Limb (tissue), 2 donors: ENCODE results near the gene KIRREL3.

ENCODE experiments used
- DNase-seq, 2 donors: peaks; one replicate each; pipeline ENCODE4 v3.0.0-alpha.2; 2016; ENCODE audit errors: extremely low spot score in 2 of 2

The KIRREL3 gene

DNA sequence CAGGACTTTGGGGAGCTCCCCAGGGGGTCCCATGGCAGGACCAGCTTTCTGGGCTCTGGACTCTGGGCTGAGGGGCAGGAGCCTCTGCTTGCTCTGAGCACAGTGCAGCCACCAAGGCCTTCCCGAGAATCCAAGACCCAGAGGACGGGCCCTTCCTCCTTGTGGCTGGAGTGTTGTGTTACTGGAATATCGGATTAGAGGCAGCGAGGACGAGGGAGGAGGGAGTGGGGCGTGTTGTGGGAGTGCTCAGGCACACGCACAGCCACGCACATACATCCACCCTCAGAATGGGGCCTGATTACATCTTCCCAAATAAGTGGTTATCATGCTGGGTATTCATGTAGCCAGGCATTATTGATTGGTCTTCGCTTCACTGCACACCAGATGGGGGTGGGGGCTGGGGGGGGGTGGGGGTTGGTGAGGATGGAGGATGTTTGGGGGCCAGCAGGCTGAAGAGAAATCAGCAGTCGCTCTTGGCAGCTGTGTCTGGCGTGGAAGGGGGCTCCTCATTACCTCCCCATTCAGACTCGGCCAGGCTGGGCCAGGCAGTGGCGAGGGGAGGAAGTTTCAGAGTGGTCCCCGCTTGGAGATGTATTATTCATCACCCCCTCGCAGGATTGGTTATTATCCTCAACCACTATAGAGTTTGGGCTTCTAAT is 524.2 kb downstream of the KIRREL3 start:
- no peak for DNase-seq

DNA sequence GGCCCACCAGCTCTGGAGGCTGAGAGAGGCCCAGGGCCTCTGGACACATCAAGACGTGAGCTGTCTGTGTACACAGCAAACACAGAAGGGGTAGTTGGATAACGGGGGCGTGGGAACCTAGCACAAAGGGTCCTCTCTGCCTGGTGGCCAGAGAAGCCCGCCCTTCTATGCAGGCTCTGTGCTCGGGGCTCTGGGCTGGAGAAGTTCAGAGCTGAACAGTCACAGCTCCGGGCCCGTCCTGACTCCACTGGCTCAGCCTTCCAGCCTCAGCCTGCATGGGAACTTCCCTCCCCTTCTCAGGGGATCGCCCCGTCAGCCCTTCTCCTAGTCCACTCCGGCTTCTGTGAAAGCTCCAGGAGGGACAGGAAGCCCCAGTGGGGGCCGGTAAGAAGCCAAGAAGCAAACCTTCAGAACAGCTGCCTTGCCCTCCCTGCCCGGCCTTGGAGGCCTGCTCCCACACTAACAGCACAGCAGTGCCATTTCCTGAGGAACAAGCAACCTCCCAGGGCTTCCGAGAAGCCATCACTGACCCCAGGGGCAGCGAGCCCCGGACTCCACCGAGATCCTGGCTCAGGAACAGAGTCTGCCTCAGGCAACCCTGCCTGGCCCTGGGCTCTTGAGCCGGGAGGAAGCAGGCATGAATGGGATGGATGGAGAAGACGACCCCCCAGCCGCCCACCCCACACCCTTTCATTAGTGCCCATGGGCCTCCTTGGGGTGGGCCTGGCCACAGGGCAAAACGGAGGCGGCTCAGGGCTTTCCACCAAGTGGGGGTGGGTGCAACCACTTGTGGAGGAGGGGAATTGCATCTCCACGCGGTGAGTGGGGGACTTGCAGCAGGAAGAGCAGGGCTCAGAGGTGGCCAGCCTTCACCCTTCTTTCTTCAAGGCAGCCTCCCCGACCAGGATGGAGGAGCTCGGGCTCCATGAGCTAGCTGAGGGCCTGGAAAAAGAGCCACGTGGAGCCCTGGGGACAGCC is 525.3 kb downstream of the KIRREL3 start:
- no peak for DNase-seq

DNA sequence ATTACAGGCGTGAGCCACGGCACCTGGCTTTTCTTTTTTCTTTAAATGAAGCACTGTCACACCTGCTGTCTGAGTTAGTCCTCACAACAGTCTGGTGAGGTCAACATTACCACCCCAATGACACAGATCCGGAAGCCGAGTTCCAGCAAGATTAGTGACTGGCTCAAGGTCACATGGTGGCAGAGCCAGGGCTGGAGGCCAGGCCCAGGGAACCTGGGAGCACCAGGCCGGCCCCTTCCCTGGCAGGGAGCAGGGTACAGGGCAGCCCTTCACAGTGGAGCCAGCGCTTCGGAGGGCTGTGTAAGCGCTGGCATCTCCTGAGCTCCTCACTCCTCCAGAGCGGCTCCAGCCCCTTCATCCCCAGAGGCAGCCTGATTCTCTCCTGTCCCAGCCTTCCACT is 526.4 kb downstream of the KIRREL3 start:
- no peak for DNase-seq

DNA sequence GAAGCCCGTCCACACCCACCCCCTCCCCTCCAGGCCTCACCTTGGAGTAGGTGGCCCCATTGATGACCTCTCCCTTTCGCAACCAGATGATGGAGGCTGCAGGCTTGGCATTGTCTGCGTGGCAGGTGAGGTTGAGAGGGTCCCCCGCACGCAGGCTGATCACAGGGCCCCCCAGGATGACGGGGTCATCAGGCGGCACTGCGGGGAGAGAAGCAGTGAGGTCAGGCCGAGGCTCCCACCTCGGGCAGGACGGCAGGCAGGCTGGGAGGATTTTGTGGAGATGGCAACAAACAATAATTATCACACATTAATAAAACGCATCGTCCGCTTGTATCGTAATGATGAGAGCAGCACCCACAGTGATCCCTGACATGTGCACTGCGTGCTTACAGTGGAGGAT is 527.3 kb downstream of the KIRREL3 start:
- no peak for DNase-seq

DNA sequence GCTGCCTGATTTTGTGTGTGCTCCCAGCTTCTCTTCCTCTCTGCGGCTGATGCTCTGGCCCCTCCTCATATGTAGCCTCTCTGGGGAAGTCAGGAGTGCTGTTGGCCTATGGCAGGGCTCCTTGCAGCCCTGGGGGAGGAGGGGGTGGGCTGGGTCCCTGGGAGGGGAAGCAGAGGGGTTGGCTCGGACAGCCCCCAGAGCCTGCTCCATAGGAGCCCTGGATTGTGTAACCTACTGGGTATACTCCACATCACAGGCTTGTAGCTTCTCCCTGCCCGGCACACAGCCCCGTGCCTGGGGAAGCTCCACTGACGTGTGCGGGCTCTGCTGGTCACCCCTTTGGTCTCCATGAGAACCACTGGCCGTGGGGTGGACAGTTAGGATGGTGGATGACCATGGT is 531.3 kb downstream of the KIRREL3 start:
- DNase-seq: no peak

DNA sequence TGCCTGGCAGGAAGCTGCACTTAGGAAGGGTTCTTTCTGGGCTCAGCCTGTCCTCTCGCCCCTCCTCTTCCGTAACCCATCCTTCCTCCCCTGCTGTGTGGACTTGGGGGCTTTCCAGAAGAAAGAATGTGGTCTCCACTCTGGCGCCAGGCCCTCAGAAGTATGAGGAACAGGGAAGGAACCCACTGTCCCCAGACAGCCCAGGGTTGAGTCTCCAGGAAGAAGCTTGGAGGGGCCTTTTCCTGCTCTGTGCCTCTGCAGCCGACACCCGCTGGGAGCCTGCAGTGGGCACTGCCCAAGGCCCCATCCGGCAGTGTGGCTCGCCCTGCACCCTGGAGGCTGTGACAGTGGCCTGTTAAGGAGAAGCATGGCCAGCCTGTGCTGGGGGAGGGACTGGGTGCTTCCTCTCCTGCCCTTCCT is 532.5 kb downstream of the KIRREL3 start:
- no peak for DNase-seq

DNA sequence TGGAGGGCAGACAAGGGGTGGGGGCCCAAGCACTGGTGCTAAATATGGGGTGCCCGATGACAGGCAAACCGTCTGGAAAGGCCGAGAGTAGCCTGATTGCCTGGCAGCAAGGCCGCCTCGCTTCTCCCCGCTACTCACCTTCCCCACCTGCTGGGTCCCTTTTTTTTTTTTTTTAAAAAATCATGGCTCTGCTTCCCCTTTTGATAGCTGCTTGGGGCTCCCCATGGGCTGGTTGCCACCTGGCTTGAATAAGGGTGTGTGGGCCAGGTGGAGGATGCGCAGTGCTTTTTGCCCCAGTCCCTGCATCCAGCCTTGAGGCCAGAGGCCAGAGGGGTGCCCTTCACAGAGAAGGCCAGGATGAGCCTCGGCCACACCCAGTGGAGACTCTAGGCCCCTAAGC is 533.1 kb downstream of the KIRREL3 start:
- no peak for DNase-seq

DNA sequence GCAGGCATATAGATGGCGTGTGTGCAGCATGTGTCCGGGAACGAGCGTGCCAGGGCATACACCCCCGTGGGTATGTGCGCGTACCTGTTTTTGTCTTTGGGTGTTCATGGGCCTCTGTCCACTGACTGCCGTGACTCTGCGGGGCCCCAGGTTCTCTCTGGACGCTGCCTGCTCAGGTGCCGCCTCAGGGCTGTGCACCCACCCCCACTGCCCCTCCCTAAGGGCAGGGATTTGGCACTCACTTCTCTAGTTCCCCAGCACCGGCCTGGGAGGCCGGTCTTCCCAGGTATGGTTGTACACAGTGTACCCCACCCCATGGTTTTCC is 533.6 kb downstream of the KIRREL3 start:
- DNase-seq: no peak

DNA sequence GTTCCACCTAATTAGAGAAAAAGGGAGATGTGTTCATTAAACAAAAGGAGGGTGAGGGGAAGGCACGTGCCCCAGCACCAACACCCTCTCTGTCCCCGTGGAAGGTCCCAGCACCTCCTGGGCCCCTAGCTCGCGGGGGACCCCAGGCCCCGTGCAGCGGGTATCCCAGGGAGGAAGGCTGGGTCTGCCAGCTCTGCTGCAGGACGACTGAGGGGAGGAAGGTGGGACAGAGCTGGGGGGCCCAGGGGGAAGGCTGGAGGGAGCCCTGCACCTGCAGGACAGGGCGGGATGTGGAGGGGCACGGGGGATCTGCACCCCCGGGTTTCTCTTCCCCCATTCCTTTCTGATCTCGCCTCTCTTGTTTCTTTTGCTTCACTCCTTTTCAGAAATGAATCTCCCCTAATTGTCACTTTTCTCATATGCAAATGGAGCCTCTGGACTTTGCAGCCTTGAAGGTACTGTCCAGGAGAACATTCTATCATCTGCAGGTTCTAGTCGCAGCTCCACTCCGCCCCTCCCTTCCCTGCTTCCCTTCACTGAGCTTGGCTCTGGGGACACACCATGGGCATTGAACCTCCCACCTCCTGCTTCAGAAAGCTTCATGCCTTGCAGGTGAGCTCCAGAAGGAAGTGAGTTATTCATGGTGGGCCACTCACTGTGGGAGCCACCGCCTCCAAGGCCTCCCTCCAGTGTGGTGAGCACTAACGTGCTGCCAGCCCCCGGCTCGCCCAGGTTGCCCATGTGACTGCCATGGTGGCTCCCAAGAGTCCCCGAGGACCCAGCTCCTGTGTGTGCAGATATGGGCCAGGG is 534.1 kb downstream of the KIRREL3 start:
- DNase-seq: no peak

DNA sequence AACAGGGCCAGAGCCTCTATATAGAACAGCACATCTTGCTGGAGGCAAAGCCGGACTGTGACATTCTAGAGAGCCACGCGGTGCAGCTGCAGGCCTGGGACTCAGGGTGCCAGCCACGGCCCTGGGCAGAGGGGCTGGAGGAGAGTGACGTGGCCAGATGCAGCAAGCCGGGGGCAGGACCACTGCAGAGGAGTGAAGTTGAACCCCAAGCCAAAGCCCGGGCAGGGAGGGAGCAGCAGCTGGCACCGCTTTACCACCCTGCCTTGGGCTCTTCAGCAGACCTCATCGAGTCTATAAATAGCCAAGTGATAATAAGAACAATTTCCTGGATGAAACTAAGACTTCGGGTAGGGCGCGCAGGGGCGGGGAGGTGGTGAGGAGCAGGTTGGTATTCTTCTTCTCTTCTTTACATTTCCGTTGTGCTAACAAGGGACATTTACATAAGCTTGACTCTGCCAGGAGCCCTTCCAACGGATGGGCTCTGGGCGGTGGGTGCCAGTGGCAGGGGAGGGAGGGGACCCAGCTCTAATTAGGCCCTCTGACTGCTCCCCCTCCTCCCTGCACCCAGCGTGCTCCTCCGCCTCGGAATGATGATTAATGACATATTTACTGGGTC is 534.9 kb downstream of the KIRREL3 start:
- peak in 1 of 2 donors; percentile 33 for DNase-seq

DNA sequence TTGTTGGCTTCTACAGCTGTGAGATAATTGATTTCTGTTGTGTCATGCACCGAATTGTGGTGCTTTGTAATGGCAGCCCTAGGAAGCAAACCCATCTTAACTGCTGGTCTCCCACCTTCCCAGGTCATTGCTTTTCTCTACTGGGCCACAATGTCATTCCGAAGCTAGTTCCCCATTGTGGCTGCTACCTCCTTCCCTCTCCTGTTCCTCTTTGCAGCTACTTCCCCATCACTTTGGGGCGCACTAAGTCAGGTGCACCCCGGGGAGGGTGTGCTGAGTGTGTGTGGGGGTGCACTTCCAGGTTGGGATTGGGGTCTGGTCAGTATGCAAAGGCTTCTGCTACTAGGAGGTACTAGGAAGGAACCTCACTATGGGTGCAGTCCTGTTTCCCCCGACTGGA is 535.8 kb downstream of the KIRREL3 start:
- no peak for DNase-seq

DNA sequence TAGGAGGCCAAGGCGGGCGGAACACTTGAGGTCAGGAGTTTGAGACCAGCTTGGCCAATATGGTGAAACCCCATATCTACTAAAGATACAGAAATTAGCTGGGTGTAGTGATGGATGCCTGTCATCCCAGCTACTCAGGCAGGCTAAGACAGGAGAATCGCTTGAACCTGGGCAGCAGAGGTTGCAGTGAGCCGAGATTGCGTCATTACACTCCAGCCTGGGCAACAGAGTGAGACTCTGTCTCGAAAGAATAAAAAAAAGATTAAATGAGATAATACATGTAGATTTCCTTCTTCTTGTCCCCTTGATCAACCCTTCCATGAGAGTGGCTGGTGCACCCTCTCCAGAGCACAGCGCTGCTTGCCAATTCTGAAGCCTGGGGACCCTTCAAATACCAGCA is 538.1 kb downstream of the KIRREL3 start:
- DNase-seq: no peak

DNA sequence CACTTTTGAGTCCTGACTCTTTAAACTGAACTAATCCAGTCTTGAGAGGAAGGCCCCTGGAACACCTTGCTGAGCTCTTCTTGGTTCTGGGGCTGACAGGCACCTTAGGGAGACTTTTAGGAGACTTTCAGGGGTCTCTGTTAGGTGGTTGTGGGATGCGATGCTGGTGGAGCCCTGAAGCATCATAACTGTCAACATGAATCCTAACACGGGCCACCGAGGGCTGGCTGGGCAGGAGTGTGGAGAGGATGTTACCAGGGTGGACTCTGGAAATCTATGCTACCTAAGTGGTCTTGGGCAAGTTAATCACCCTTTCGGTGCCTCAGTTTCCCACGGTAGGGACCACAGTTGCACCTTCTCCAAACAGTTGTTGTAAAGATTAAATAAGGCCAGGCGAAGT is 538.6 kb downstream of the KIRREL3 start:
- no peak for DNase-seq

DNA sequence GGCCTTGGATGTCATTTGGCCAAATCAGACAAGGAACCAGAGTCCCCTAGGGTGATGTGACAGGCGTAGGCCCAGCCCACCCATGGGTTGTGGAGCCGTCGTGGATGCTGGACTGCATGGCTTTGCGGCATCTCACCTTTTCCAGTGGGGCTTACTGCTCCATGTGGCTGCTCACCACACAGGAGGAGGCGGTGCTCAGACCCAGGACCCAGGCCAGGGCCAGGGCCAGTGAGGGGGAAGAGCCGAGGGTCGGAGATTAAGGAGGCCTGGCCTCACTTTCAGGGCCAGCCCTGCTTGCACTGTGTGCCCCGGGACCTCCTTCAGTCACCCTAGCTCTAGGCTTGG is 539.5 kb downstream of the KIRREL3 start:
- no peak for DNase-seq

DNA sequence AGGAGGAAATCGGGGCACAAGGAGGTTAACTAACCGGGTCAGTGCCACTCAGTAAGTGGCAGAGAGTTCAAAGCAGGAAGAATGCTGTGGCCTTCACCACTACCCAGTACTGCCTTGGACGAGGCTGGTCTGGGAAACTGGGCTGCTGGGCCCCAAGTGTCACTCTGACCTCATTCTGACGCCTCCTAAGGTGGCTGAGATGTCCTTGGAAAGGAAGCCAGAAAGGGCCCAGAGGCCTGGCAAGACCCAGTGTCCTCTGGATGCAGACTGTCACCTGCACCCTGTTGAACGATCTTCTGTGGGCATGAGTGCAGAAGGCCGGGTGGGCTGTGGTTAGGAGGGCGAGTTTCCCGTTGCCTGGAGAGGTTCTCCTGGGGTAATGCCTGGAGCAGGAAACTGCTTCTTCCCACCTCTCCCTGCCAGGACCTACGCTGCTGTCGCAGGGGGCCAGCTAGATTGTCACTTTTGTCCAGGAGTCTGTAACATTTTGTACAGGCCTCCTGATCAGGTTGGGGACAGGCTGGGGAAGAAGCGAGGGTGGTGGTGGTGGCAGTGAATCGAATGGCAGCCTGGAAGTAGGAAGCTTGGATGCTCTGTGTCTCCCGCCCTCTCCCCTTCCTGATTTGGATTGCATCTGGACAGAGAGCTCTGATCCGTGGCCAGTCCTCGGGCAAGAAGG is 540.0 kb downstream of the KIRREL3 start:
- DNase-seq: no peak

DNA sequence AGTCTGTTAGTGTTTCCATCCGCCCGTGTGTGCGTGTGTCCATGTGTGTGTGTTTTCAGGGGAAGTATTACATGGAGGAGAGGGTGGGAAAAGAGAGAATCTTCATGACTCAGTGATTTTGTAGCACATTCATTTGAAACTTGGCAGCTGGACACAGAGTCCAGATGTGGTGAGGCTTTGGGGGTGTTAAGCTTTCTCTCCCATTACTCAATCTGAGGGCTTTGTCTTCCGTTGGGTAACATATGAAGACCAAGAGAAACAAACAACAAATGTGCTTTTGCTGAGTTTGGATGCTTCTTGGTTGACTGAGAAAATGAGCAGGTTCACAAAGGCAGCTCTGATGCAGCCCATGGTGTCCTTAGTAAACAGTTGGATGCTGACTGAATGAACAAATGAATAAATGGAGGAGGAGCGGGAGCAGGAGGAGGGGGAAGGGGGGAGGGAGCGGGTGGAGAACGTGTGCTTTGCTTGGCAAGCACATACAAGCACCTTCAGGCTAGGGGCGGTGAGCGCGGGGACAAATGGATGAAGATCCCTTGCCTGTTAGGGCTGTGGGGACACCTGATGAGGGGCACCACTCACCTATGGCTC is 540.8 kb downstream of the KIRREL3 start:
- peak; percentile 59 to 74 for DNase-seq

DNA sequence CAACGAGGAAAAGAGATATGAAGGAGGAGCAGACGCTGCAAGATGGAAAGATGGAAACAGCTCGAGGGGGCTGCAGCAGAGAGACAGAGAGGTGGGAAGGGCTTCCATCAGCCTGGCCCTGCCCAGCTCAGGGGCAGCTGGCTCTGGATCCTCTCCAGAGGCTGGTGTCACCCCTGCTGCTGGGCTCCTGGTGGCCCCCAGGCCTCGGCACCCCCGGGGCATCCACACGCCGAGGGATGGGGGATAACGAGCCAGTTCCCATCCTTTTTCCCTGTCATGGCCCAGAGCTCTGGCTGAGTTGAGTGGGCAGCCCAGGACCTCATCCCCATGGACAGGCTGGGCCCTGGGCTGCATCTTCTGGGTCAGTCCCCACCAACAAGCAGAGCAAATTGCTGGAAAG is 542.8 kb downstream of the KIRREL3 start:
- no peak for DNase-seq

DNA sequence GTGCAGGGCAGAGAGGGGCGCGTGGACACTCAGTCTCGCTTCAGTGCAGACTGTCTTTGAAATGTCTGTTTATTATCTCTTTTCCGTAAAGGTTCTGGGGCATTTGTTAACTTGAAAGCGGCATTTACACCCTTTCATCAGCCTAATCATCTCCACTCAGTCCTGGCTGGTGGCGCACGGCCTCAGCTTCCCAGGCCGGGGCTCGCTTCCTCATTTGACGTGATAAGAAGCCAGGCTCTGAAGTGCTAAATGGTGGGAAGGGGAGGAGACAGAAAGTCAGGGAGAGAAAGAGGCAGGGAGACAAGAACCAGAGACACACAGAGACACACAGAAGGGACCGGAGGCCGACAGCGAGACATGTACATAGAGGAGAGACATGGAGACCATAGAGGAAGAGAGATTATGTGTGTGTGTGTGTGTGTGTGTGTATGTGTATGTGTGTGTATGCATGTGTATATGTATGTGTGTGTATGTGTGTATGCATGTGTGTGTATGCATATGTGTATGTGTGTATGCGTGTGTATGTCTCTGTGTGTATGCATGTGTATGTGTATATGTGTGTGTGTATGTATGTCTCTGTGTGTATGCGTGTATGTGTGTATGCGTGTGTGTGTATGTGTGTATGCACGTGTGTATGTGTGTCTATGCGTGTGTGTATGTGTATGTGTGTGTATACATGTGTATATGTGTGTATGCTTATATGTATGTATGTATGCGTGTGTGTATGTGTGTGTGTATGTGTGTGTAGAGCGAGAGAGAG is 543.6 kb downstream of the KIRREL3 start:
- DNase-seq: no peak

DNA sequence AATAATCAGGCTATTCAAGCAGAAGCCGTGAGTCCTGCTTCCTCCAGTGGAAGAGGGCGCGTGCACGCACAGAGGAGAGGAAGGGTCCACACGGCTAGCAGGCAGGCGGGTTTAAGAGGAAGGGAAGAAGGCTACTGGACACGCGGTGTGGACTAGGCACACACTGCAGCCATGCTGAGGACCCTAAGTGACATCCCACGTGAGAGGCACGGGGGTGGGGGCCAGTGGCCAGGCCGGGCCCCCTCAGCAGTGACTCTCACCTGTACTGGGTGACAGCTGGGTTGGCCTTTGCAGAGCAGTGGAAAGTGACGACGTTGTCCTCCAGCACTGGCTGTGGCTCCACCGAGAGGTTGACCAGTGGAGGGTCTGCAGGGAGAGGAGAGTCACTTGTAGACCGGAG is 544.5 kb downstream of the KIRREL3 start:
- DNase-seq: no peak
